SIG-M5 (cell line): ENCODE measurements around the gene NOVA2.

ENCODE experiments used
- DNase-seq: peaks from one replicate; lab custom pipeline; 2025; lab: John Stamatoyannopoulos, UW

Gene NOVA2, protein sequence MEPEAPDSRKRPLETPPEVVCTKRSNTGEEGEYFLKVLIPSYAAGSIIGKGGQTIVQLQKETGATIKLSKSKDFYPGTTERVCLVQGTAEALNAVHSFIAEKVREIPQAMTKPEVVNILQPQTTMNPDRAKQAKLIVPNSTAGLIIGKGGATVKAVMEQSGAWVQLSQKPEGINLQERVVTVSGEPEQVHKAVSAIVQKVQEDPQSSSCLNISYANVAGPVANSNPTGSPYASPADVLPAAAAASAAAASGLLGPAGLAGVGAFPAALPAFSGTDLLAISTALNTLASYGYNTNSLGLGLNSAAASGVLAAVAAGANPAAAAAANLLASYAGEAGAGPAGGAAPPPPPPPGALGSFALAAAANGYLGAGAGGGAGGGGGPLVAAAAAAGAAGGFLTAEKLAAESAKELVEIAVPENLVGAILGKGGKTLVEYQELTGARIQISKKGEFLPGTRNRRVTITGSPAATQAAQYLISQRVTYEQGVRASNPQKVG

DNA sequence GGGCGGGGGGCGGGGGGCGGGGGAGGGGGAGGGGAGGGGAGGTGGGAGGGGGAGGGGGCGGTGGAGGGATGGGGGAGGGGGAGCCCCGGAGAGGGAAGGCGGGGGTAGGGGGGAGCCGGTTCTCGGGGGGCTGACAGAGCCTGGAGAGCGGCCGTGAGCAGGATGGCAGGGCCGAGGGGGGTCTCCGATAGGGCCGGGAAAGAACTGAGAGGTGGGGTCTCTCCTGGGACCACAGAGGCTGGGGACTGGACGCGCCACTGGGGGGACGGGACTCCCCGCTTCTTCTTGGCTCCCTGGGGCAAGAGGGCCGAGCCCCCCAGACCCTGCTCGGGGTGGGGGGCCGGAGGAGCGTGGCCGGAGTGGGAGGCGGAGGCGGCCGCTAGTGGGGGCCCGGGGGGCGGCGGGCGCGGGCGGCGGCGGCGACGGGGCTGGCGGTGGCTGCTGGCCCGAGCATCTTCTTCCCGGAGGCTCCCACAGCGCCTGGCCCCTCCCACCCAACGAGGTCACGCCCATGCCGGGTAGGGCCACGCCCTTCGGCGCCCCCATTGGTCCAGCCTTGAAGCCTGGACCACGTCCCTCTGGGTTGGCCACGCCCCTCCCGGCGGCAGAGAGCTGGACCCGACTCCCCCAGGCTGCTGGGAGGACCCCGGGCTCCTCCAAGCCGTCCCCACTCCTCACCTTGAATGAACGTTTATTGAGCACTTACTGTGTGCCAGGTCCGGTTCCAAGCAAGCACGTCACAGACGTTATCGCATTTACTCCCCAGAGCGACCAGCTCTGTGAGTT lies at the start of gene NOVA2:
NOVA2 (minus strand) TSS at position 313 of the 786 bp plus-strand sequence. CDS start 514 bp downstream, outside the sequence.
- DNase-seq, result no peak

- DNase-seq, result no peak
Observed at GRCh38 chr19:46023311-46023779, 49.7 kb upstream of the NOVA2 start.

DNA sequence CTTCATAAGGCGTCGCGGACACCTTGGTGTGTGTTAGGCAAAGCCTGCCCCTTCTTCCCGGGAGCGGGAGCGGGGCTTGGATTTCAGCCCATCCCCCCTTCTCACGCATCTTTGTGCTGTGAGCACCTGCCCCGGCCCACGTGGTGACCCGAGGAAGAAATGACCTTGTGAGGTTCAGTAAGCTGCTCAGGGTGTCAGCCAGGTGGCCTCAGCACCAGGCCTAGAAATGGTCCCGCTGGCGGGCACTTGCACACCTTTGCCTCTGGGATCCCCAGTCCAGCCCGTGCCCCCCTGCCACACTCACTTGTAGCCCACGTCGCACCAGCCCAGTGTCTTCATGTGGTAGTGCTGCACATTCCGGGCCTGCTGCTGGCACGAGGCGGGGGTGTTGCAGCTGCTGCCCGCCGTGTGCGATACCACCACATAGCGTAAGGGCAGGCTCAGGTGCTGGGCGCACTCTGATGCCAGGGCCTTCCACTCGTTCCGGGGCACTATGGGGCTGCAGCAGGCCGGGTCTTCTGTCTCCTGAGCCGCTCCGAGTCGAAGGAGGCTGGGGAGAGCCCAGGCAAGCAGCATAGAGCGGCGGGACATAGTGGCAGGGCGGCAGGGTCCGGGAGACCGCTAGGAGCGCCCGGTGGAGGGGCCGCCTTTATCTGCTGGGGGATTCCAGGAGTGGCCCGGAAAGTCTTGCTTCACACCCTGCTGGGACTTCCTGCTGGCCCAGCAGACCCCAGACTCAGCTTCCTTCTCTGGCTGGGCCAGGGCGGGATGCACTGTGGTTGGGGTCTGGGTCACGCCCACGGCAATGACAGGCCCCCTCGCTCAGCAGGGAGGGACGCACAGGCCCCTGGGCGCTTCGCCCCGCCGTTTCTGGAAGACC lies 49.0 kb upstream of the NOVA2 start, which contains the start of gene PGLYRP1:
PGLYRP1 (minus strand) TSS at position 623 of the 880 bp plus-strand sequence; CDS start at position 591, 32 bp downstream.
- DNase-seq, result no peak

DNA sequence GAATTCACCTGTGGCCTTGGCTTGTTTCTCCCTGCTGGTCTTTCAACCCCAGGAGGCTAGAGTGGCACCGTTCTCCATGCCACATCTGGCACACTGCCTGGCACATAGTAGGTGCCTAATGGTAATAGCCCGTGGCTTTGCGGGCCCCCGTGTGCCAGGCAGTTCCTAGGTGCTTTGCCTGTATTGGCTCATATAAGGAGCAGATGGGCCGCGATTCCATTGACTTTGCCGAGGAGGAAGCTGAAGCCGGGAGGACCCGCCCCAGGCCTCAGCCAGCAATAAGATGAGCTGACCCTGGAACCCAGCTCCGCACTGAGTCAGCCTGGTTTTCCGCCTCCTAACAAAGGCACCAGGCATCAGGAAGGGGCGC lies 48.4 kb upstream of the NOVA2 start:
- no peak for DNase-seq

DNA sequence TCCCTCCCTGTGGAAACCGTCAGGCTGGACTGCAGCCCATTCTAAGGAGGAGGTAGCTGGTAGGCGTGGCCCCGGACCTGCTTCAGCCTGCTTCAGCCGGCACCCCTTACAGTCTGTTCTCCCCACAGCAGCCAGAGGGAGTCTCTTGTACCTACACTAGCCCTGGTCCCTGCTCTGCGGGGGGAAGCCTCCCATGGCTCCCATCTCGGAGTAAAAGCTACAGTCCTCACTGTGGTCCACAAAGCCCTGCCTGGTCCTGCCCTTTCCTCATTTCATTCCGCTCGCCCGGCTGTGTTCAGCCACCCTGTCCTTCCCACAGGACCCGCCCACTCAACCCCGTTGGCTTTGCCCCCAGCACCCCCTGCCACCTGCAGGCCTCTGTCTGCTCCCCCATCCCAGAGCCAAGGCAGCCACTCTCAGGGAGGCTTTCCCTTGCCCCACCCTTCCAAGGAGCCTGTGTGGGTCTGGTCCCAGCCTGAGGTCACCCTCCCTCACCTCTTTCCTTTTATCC lies 47.9 kb upstream of the NOVA2 start:
- no peak for DNase-seq

DNA sequence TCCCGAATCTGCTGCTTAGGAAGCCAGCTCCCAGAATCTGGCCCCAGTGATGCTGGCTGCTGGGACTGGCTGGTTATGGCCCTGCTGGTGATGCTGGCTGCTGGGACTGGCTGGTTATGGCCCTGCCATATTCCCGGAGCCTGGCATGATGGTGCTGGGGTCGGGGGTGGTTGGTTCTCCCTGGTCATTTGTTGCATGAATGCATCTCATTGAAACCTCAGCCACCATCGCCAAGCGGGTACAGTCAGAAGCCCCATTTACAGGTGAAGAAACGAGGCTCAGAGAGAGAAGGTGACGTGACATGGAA lies 47.1 kb upstream of the NOVA2 start:
- no peak for DNase-seq

DNA sequence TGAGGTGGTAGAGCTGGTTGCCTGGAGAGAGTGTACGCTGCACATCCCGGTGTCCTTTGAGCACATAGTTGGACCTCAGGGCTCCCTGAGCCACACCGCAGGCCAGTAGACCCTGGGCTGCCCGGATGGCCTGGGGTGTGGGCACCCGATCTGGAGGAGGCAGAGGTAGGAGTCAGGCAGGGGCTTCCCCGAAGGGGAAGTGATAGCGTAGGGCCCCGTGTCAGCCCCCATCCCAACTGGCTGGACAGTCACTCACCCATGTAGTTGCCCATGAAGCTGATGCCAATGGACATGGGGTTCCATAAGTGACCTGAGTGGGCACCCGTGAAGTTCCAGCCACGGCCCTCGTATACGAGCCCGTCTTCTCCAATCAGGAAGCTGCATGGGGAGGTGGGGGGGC lies 45.6 kb upstream of the NOVA2 start:
- DNase-seq, result no peak

- DNase-seq, result no peak
Observed at GRCh38 chr19:46018729-46019251, 45.1 kb upstream of the NOVA2 start.

GRCh38 chr19:46017874-46018675 lies 44.4 kb upstream of the NOVA2 start:
- DNase-seq, result no peak

DNA sequence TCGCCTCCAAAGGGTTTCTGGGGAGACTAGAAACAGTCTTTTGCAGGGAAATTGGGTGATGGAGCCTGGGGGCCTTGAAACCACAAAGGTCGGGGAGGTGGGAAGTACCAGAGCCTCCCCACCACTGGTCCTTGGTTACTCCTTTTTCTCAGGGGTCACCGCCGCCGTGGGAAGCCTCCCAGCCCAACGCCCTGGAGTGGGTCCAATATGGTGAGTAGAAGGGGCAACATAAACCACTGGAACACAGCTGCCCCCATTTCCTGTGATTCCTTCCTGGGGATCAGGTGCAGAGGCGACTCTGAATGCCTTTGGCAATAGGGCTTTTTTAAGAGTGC lies 43.4 kb upstream of the NOVA2 start:
- DNase-seq, result no peak

DNA sequence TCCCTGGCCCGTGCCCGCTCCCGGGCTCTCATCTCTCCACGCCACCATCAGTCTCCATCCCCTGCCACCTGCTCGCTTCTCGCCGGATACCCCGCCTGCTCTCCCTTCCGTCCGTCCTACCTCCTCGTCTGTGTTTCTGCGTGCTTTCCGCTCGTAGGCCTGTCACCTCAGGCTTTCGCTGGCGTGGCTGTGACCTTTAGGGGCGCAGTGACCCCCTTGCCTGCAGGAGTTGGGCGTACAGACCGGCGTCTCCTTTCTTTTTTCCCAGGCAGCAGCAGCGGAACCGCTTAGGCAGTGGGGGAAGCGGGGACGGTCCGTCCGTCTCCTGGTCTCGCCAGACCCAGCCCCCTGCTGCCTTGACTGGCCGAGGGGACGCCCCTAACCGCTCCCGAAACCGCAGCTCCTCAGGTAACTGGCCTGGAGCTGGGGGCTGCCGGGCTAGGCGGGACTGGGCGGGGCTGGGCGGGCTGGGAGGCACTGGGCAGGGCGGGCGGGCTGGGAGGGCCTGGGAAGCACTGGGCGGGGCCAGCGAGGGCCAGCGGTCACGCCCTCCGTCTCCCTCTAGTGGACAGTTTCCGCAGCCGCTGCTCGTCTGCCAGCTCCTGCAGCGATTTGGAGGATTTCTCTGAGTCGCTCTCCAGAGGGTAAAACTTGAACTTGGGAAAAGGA lies 42.9 kb upstream of the NOVA2 start:
- no peak for DNase-seq

- DNase-seq, result no peak
Observed at GRCh38 chr19:46015687-46016425, 42.2 kb upstream of the NOVA2 start.

DNA sequence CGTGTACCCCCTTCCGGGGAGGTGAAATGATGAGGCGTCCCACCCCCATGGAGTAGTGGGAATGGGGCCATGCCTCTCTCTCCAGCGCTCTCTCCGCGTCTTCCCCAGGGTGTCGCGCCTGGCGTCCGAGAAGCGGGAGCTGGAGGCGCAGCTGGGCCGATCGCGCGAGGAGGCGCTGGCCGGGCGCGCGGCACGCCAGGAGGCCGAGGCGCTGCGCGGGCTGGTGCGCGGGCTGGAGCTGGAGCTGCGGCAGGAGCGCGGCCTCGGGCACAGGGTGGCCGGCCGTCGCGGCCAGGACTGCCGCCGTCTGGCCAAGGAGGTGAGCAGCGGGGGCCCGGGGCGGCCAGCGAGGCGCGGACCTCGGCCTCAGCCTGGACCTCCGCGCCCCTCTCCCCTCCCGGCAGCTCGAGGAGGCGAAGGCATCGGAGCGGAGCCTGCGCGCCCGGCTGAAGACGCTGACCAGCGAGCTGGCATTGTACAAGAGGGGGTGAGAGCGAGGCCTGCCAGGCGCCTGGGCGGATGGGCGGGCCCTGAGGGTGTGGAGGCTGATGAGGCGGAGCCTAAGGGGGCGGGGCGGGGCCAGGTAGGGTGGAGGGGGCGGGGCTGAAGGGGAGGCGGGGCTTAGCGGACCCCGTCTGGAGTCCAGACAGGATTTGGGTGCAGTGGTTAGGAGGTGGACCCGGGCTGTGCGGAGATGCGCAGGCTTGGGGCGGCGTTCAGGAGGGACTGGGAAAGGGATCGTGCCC lies 41.4 kb upstream of the NOVA2 start:
- no peak for DNase-seq

- no peak for DNase-seq
Observed at GRCh38 chr19:46014534-46014933, 40.9 kb upstream of the NOVA2 start.

- DNase-seq, result no peak
Observed at GRCh38 chr19:46009530-46010510, 36.2 kb upstream of the NOVA2 start.

DNA sequence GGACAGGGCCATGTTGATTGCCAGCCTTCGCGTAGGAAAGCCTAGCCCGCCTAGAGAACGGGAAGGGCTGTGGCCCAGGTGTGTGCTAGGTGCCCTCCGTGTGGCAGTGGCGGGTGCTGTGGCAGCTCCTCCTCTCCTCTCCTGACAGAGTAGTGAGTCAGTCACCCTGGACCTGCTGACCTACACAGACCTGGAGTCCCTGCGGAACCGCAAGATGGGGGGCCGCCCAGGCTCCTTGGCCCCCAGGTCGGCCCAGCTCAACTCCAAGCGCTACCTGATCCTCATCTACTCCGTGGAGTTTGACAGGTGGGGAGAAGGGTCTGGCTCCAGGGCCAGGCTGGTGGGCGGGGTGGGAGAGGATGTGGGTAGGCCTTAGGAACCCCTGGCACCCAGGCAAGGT lies 32.7 kb upstream of the NOVA2 start:
- no peak for DNase-seq

- DNase-seq, result no peak
Observed at GRCh38 chr19:46002678-46003275, 29.1 kb upstream of the NOVA2 start.
